ENCODE data around the gene LARP1. TPM values are rescaled to one million over a fixed set of nuclear protein-coding genes. Genes with fewer than 3 reads are reported as not detected.
"Not testable (repeated sequence)": the region's sequence is repeated elsewhere in the genome, so short reads cannot be mapped to it uniquely, and the experiment has no call there.

LARP1 gene
- total RNA-seq, 1 experiment from 2014 or later, result 76.9 TPM

- Histone ChIP-seq H3K27ac (no peak overlapping the region), H3K9me3 (replicated peaks) (no peaks in the 10 kb centered on the region), H3K4me3 (no peak overlapping the region), H3K36me3 (no peaks in the 10 kb centered on the region), H3K4me1 (replicated peaks) (no peaks in the 10 kb centered on the region), H3K27me3 (replicated peaks) (no peaks in the 10 kb centered on the region)
- no peak for DNase-seq (ENCODE audit: low read depth in 1 of 2, low spot score in 2 of 2)
Measured at GRCh38 chr5:154723740-154724505, 31.3 kb upstream of the LARP1 start.

- Histone ChIP-seq H3K9me3 (replicated peaks) (no peaks in the 10 kb centered on the region; the same call in 1 of the 2 replicates), H3K27ac (no peak overlapping the region), H3K4me1 (replicated peaks) (no peaks in the 10 kb centered on the region), H3K27me3 (replicated peaks) (no peaks in the 10 kb centered on the region), H3K4me3 (no peak overlapping the region), H3K36me3 (no peaks in the 10 kb centered on the region)
- DNase-seq (ENCODE audit: low read depth in 1 of 2, low spot score in 2 of 2), result no peak
Measured at GRCh38 chr5:154727361-154727760, 27.8 kb upstream of the LARP1 start.

GRCh38 chr5:154728939-154729588 lies 26.1 kb upstream of the LARP1 start:
- H3K36me3 ChIP-seq, result no peaks in the 10 kb centered on the region
- H3K4me1 ChIP-seq (replicated peaks), result no peaks in the 10 kb centered on the region
- no peak for DNase-seq (ENCODE audit: low read depth in 1 of 2, low spot score in 2 of 2)
- no peak overlapping the region for H3K4me3 ChIP-seq
- no peak overlapping the region for H3K27ac ChIP-seq
- no peaks in the 10 kb centered on the region; the same call in 1 of the 2 replicates for H3K9me3 ChIP-seq (replicated peaks)
- H3K27me3 ChIP-seq (replicated peaks), result no peaks in the 10 kb centered on the region

- H3K4me3 ChIP-seq, result no peak overlapping the region
- H3K4me1 ChIP-seq (replicated peaks), result no peaks in the 10 kb centered on the region
- no peaks in the 10 kb centered on the region for H3K36me3 ChIP-seq
- no peak overlapping the region for H3K27ac ChIP-seq
- H3K27me3 ChIP-seq (replicated peaks), result no peaks in the 10 kb centered on the region
- DNase-seq (ENCODE audit: low read depth in 1 of 2, low spot score in 2 of 2), result no peak
- H3K9me3 ChIP-seq (replicated peaks), result no peaks in the 10 kb centered on the region; the same call in 1 of the 2 replicates
Measured at GRCh38 chr5:154729613-154730012, 25.6 kb upstream of the LARP1 start.

- H3K4me1 ChIP-seq (replicated peaks); H3K36me3 ChIP-seq; H3K4me3 ChIP-seq; H3K27me3 ChIP-seq (replicated peaks); H3K9me3 ChIP-seq (replicated peaks); H3K27ac ChIP-seq; DNase-seq (ENCODE audit: low read depth in 1 of 2, low spot score in 2 of 2): not testable (repeated sequence)
Measured at GRCh38 chr5:154730761-154731160, 24.4 kb upstream of the LARP1 start.

- Histone ChIP-seq H3K4me3 (no peak overlapping the region), H3K27me3 (replicated peaks) (no peaks in the 10 kb centered on the region), H3K9me3 (replicated peaks) (no peaks in the 10 kb centered on the region; the same call in 1 of the 2 replicates), H3K36me3 (no peaks in the 10 kb centered on the region), H3K27ac (no peak overlapping the region), H3K4me1 (replicated peaks) (no peaks in the 10 kb centered on the region)
- no peak for DNase-seq (ENCODE audit: low read depth in 1 of 2, low spot score in 2 of 2)
Measured at GRCh38 chr5:154732212-154732611, 23.0 kb upstream of the LARP1 start.

- H3K4me3 ChIP-seq, result no peak overlapping the region
- no peak overlapping the region for H3K27ac ChIP-seq
- no peaks in the 10 kb centered on the region for H3K36me3 ChIP-seq
- no peak for DNase-seq (ENCODE audit: low read depth in 1 of 2, low spot score in 2 of 2)
- H3K4me1 ChIP-seq (replicated peaks), result no peaks in the 10 kb centered on the region
- no peaks in the 10 kb centered on the region for H3K9me3 ChIP-seq (replicated peaks)
- no peaks in the 10 kb centered on the region for H3K27me3 ChIP-seq (replicated peaks)
Measured at GRCh38 chr5:154734370-154735248, 20.6 kb upstream of the LARP1 start.

GRCh38 chr5:154735362-154735761 lies 19.8 kb upstream of the LARP1 start:
- not testable (repeated sequence) for H3K4me1 ChIP-seq (replicated peaks); H3K27me3 ChIP-seq (replicated peaks); H3K27ac ChIP-seq; H3K36me3 ChIP-seq; H3K9me3 ChIP-seq (replicated peaks); DNase-seq (ENCODE audit: low read depth in 1 of 2, low spot score in 2 of 2); H3K4me3 ChIP-seq

GRCh38 chr5:154736372-154736771 lies 18.8 kb upstream of the LARP1 start:
- not testable (repeated sequence) for H3K9me3 ChIP-seq (replicated peaks); H3K36me3 ChIP-seq; H3K27me3 ChIP-seq (replicated peaks)

GRCh38 chr5:154737667-154738320 lies 17.4 kb upstream of the LARP1 start:
- peak; percentile 18 to 54 for DNase-seq (ENCODE audit: low read depth in 1 of 2, low spot score in 2 of 2)
- Histone ChIP-seq H3K9me3 (replicated peaks) (no peaks in the 10 kb centered on the region), H3K27ac (no peak overlapping the region), H3K4me1 (replicated peaks) (no peaks in the 10 kb centered on the region), H3K4me3 (no peak overlapping the region), H3K27me3 (replicated peaks) (no peaks in the 10 kb centered on the region), H3K36me3 (no peaks in the 10 kb centered on the region)

More at GRCh38 chr5:154736372-154736771, 18.8 kb upstream of the LARP1 start:
- DNase-seq (ENCODE audit: low read depth in 1 of 2, low spot score in 2 of 2); H3K4me1 ChIP-seq (replicated peaks); H3K4me3 ChIP-seq; H3K27ac ChIP-seq: not testable (repeated sequence)

GRCh38 chr5:154740483-154740882 lies 14.7 kb upstream of the LARP1 start:
- H3K27ac ChIP-seq, result no peak overlapping the region
- H3K9me3 ChIP-seq (replicated peaks), result no peaks in the 10 kb centered on the region
- H3K27me3 ChIP-seq (replicated peaks), result no peaks in the 10 kb centered on the region
- DNase-seq (ENCODE audit: low read depth in 1 of 2, low spot score in 2 of 2), result no peak
- no peaks in the 10 kb centered on the region for H3K36me3 ChIP-seq
- no peak overlapping the region for H3K4me3 ChIP-seq
- no peaks in the 10 kb centered on the region for H3K4me1 ChIP-seq (replicated peaks)

- Histone ChIP-seq H3K4me1 (replicated peaks) (no peaks in the 10 kb centered on the region), H3K9me3 (replicated peaks) (no peaks in the 10 kb centered on the region), H3K27ac (no peak overlapping the region), H3K4me3 (no peak overlapping the region), H3K36me3 (no peaks in the 10 kb centered on the region), H3K27me3 (replicated peaks) (no peaks in the 10 kb centered on the region)
- DNase-seq (ENCODE audit: low read depth in 1 of 2, low spot score in 2 of 2), result no peak
Measured at GRCh38 chr5:154740957-154741356, 14.2 kb upstream of the LARP1 start.

- H3K9me3 ChIP-seq (replicated peaks), result no peaks in the 10 kb centered on the region
- DNase-seq (ENCODE audit: low read depth in 1 of 2, low spot score in 2 of 2), result no peak
- H3K27ac ChIP-seq, result no peak overlapping the region
- H3K4me1 ChIP-seq (replicated peaks), result no peaks in the 10 kb centered on the region
- no peaks in the 10 kb centered on the region for H3K36me3 ChIP-seq
- H3K4me3 ChIP-seq, result no peak overlapping the region
- H3K27me3 ChIP-seq (replicated peaks), result no peaks in the 10 kb centered on the region
Measured at GRCh38 chr5:154741415-154741814, 13.8 kb upstream of the LARP1 start.
